Adipose tissue (tissue), 3 donors: Measurements from ENCODE around the gene GRK2. TPM values are rescaled to one million over a fixed set of nuclear protein-coding genes. Genes with fewer than 3 reads are reported as not detected.
"Not testable (repeated sequence)": the region's sequence is repeated elsewhere in the genome, so short reads cannot be mapped to it uniquely, and the experiment has no call there.

Experiments
- H3K27ac ChIP-seq: one replicate; pipeline ENCODE4 v1.5.1; 2013; ENCODE audit warnings: low read depth, low read length
- WGBS, 3 donors: extraction: QIAGEN DNeasy Blood & Tissue Kit; methylation state at CpG; one replicate each; pipeline ENCODE4 v1.1.7; 2013; 5-methylcytosine and 5-hydroxymethylcytosine counted together
- polyA plus RNA-seq, 3 donors: library from polyadenylated mRNA; stranded (reverse); fragments of 200-250 nt; gene quantifications; one replicate each; pipeline ENCODE4 v1.2.3, GENCODE V29; 2013
- donor health status: healthy with polysubstance abuse.
- donor health status: Bipolar disorder and iron deficiency.
- donor health status: healthy.

GRK2 gene
- polyA plus RNA-seq, 3 donors: 26.8 to 70.1 (median 50.6) TPM

DNA sequence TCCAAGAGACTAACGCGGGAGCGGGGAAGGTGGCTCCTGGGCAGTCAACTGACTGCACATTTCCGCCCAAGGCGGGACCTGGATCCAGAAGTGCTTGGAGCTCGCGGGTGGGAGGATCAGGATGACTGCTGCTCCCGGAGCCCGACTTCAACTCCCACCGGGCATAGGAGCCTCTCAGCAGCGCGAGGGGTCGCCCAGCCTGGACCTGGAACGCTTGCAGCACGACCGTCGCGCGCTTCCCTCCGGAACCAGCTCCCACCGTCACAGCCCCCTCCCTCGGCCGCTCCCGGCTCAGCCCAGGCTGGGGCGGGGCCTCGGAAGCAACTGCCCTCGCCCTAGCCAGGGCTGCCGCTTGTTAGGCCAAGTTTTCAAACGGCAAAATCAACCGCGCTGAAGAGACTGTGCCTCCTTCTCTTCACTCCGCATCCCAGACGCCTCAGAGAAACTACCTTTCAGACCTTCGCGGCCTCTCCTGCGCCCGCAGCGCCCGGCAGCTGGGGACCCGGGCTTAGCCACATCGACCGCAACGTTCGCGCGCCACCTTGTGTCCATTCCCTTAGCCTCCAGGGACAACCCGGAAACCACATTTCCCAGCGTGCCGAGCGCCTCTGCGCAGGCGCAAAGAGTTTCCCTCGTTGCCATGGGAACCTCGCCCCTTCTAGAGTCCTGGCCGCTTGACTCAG is 51.1 kb downstream of the GRK2 start:
- WGBS, 3 donors: 0% methylated on average over 51 to 55 of the region's 55 CpGs
- H3K27ac ChIP-seq: peak overlapping the region; percentile 40

DNA sequence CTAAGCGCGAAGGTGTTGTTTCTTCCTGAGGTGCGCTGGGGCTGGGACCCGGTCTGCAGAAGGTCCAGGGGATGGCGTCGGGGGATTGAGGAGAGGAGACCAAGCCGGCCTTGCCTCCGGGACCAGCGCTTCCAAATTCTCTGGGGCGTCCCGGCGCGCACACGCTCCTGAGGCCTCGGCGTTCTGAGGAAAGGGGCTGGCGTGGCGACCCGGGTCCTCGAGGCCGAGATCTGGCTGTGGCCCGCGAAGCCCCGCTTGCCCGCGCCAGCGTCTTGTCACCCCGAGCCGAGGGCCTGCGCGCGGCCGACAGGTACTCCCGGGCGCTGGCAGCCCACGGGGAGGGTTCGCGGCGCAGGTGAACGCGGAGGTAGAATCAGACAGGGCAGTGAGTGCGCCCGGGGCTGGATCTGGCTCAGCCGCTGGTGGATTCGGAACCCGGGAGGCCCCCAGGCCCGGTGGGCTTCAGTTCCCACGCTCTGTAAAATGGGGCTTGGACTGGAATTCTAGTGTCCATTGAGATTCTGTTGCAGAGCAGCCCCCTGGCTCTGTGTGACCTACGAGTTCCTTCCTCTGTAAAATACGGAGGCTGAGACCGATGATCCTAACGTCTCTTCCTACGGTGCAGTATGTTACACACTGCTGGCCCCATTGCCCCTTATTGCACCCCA is 51.7 kb downstream of the GRK2 start:
- WGBS, 3 donors: 0 to 1% (median 1%) methylated on average over 53 of the region's 53 CpGs
- H3K27ac ChIP-seq: no peak overlapping the region

DNA sequence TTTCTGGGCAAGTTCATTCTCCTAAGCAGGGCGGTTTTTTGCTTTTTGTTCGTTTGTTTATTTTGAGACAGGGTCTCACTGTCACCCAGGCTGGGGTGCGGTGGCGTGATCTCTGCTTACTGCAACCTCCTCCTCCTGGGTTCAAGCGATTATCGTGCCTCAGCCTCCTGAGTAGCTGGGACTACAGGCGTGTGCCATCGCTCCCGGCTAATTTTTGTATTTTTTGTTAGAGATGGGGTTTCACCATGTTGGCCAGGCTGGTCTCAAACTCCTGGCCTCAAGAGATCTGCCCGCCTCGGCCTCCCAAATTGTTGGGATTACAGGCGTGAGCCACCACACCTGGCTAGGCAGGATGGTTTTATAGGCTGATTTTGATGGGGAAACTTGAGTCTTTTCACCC is 52.6 kb downstream of the GRK2 start:
- 87 to 94% (median 93%) methylated on average over 12 of the region's 12 CpGs for WGBS, 3 donors
- not testable (repeated sequence) for H3K27ac ChIP-seq

- H3K27ac ChIP-seq: no peak overlapping the region
- 86 to 89% (median 89%) methylated on average over 3 of the region's 3 CpGs for WGBS, 3 donors
These were observed 53.7 kb downstream of the GRK2 start for GRCh38 chr11:67320011-67320410.

- 83 to 93% (median 90%) methylated on average over 2 of the region's 2 CpGs for WGBS, 3 donors
- H3K27ac ChIP-seq: no peak overlapping the region
These were observed 54.4 kb downstream of the GRK2 start for GRCh38 chr11:67320691-67321090.

- WGBS, 3 donors: 80 to 88% (median 81%) methylated on average over 6 of the region's 6 CpGs
- no peak overlapping the region for H3K27ac ChIP-seq
These were observed 55.1 kb downstream of the GRK2 start for GRCh38 chr11:67321313-67321871.

DNA sequence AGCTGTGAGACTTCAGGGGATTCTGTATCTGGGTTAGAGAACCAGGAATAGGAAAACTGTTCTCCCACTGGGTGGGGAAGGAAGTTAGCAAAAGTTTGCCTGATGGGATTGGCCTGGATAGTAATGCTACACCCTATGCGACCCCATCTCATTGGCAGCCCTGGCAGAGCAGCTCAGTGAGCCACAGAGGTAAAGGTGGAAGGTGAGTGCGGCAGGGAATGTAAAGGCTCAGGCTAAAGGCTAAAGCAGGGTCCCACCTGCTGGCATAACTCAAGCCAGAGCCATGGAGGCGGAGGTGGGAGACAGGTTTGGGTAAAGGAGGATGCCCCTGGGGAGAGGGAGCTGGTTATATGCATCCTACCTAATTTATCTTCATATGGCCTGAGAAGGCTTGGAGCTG is 55.8 kb downstream of the GRK2 start:
- WGBS, 3 donors: 93 to 95% (median 94%) methylated on average over 3 of the region's 3 CpGs

DNA sequence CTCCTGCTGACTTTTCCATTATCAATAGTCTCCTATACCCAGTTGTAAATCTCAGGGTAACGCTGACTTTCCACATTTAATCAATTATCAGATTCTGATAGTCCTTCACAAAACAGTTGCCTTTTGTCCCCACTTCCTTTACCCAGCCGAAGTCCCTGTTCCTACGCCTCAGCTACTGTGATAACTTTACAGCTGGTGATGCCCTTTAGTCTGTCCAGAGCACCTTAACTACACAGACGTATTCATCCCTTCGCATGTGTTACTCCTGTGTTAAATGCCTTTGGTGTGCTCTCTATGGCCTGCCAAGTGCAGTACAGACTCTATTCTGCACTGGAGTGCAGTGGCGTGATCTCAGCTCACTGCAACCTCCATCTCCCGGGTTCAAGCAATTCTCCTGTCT is 57.3 kb downstream of the GRK2 start:
- no peak overlapping the region for H3K27ac ChIP-seq
- 88 to 93% (median 89%) methylated on average over 7 of the region's 7 CpGs for WGBS, 3 donors

More for the DNA sequence above, 55.8 kb downstream of the GRK2 start:
- no peak overlapping the region for H3K27ac ChIP-seq

GRCh38 chr11:67332081-67332691 is 65.9 kb downstream of the GRK2 start:
- H3K27ac ChIP-seq: no peak overlapping the region
- WGBS, 3 donors: 82 to 87% (median 83%) methylated on average over 6 of the region's 6 CpGs

Other genes with a start within 250 kb of the GRK2 start
- gene SYT12, start 243.3 kb upstream of the GRK2 start, polyA plus RNA-seq: under 1 TPM; 0.14 to 0.45 (median 0.22) TPM
- gene RHOD, start 209.6 kb upstream of the GRK2 start, polyA plus RNA-seq: 10 to 100 TPM; 16.0 to 26.5 (median 24.7) TPM
- gene KDM2A, start 147.2 kb upstream of the GRK2 start, polyA plus RNA-seq: 10 to 100 TPM; 14.9 to 36.4 (median 34.0) TPM
- 10 to 100 TPM; 13.0 to 48.7 (median 23.5) TPM for gene ANKRD13D, start 22.8 kb downstream of the GRK2 start, polyA plus RNA-seq
- gene SSH3, start 37.1 kb downstream of the GRK2 start, polyA plus RNA-seq: 10 to 100 TPM; 12.3 to 14.8 (median 13.0) TPM
- gene POLD4, start 87.1 kb downstream of the GRK2 start, polyA plus RNA-seq: 100 to 1,000 TPM; 116 to 188 (median 169) TPM
- gene CLCF1, start 107.1 kb downstream of the GRK2 start, polyA plus RNA-seq: 10 to 100 TPM in 1 of 3 donors, 1 to 10 TPM in 2; 2.7 to 17.4 (median 9.9) TPM
- gene RAD9A, start 125.5 kb downstream of the GRK2 start, polyA plus RNA-seq: 10 to 100 TPM in 2 of 3 donors, 1 to 10 TPM in 1; 9.8 to 15.3 (median 10.2) TPM
- gene PPP1CA, start 135.4 kb downstream of the GRK2 start, polyA plus RNA-seq: 10 to 100 TPM; 82.3 to 97.8 (median 93.6) TPM
- 1 to 10 TPM; 2.2 to 6.6 (median 2.4) TPM for gene TBC1D10C, start 137.6 kb downstream of the GRK2 start, polyA plus RNA-seq
- gene CARNS1, start 149.2 kb downstream of the GRK2 start, polyA plus RNA-seq: 1 to 10 TPM in 2 of 3 donors, under 1 TPM in 1; 0.32 to 2.6 (median 2.1) TPM
- gene RPS6KB2, start 162.0 kb downstream of the GRK2 start, polyA plus RNA-seq: 10 to 100 TPM; 32.7 to 39.5 (median 35.4) TPM
- 1 to 10 TPM; 2.9 to 8.0 (median 4.1) TPM for gene PTPRCAP, start 171.2 kb downstream of the GRK2 start, polyA plus RNA-seq
- gene CORO1B, start 177.0 kb downstream of the GRK2 start, polyA plus RNA-seq: 10 to 100 TPM; 60.3 to 79.0 (median 63.4) TPM
- gene GPR152, start 186.3 kb downstream of the GRK2 start, polyA plus RNA-seq: not detected
- gene CABP4, start 188.9 kb downstream of the GRK2 start, polyA plus RNA-seq: 1 to 10 TPM in 2 of 3 donors, under 1 TPM in 1; 0.28 to 8.4 (median 1.5) TPM
- gene TMEM134, start 202.8 kb downstream of the GRK2 start, polyA plus RNA-seq: 100 to 1,000 TPM in 2 of 3 donors, 10 to 100 TPM in 1; 42.6 to 117 (median 104) TPM
- 10 to 100 TPM; 52.0 to 93.9 (median 58.1) TPM for gene AIP, start 216.6 kb downstream of the GRK2 start, polyA plus RNA-seq
- gene PITPNM1, start 238.9 kb downstream of the GRK2 start, polyA plus RNA-seq: 10 to 100 TPM; 11.5 to 22.8 (median 11.7) TPM
- gene CDK2AP2, start 241.7 kb downstream of the GRK2 start, polyA plus RNA-seq: 10 to 100 TPM; 64.4 to 78.2 (median 64.5) TPM